ENCODE results near the gene JAML. TPM values are rescaled to one million over a fixed set of nuclear protein-coding genes. Genes with fewer than 3 reads are reported as not detected.

The JAML gene
- total RNA-seq, 2 experiments from 2014 or later, result 181 to 189 TPM

GRCh38 chr11:118251858-118252652 is 27.2 kb upstream of the JAML start, which contains the start of gene MPZL3:
Gene MPZL3 (minus strand): TSS chr11:118252365. CDS start chr11:118252294, 71 bp downstream.
- peaks cover 30% of the 10 kb centered on the region for H3K4me1 Mint-ChIP-seq
- H3K27me3 Mint-ChIP-seq, result no peaks in the 10 kb centered on the region
- peak; percentile 83 for DNase-seq
- POLR2A ChIA-PET, result interaction anchor here (0.9 to 3.1 kb wide), 22 partner anchors 10 to 184 kb away, joined by 3 to 39 read pairs (median 5); partner anchors contain the start of genes CD3D, CD3E, CD3G and JAML
- H3K4me3 Mint-ChIP-seq, result peak within 1 kb of the TSS; percentile 95
- peaks cover 12% of the 10 kb centered on the region for H3K36me3 Mint-ChIP-seq
- peak within 1 kb of the TSS; percentile 98 for H3K27ac Mint-ChIP-seq
- peak; percentile 71 for ATAC-seq (ENCODE audit: low read depth)
- H3K9me3 Mint-ChIP-seq, result no peaks in the 10 kb centered on the region

GRCh38 chr11:118247041-118247440 is 22.2 kb upstream of the JAML start:
- DNase-seq, result no peak
- peaks cover 56% of the 10 kb centered on the region for H3K4me1 Mint-ChIP-seq
- peaks cover 18% of the 10 kb centered on the region for H3K36me3 Mint-ChIP-seq
- H3K27me3 Mint-ChIP-seq, result no peaks in the 10 kb centered on the region
- H3K27ac Mint-ChIP-seq, result peak overlapping the region; percentile 50
- H3K4me3 Mint-ChIP-seq, result no peak overlapping the region
- POLR2A ChIA-PET, result interaction anchor here (1.2 to 2.1 kb wide), 2 partner anchors 22 to 45 kb away, joined by 7 to 8 read pairs; partner anchors contain the start of gene JAML
- ATAC-seq (ENCODE audit: low read depth), result peak; percentile 24
- H3K9me3 Mint-ChIP-seq, result no peaks in the 10 kb centered on the region

GRCh38 chr11:118245936-118246562 is 21.2 kb upstream of the JAML start:
- Mint-ChIP-seq H3K36me3 (peaks cover 18% of the 10 kb centered on the region), H3K27ac (peak overlapping the region; percentile 22), H3K9me3 (no peaks in the 10 kb centered on the region), H3K4me1 (peaks cover 65% of the 10 kb centered on the region), H3K4me3 (no peak overlapping the region), H3K27me3 (no peaks in the 10 kb centered on the region)
- ATAC-seq (ENCODE audit: low read depth) (no peak), DNase-seq (no peak)
- POLR2A ChIA-PET, result interaction anchor here (1.2 to 2.1 kb wide), 2 partner anchors 21 to 44 kb away, joined by 7 to 8 read pairs; partner anchors contain the start of gene JAML

- DNase-seq (no peak), ATAC-seq (ENCODE audit: low read depth) (no peak)
- Mint-ChIP-seq H3K27me3 (no peaks in the 10 kb centered on the region), H3K4me3 (no peak overlapping the region), H3K27ac (peak overlapping the region; percentile 47), H3K36me3 (peaks cover 20% of the 10 kb centered on the region), H3K4me1 (peaks cover 71% of the 10 kb centered on the region), H3K9me3 (no peaks in the 10 kb centered on the region)
- POLR2A ChIA-PET, result no interaction called here
Observed at GRCh38 chr11:118243993-118244762, 19.4 kb upstream of the JAML start.

- DNase-seq, result no peak
- H3K4me3 Mint-ChIP-seq, result no peak overlapping the region
- H3K4me1 Mint-ChIP-seq, result peaks cover 78% of the 10 kb centered on the region
Observed at GRCh38 chr11:118243161-118243560, 18.4 kb upstream of the JAML start.

GRCh38 chr11:118241764-118242098 is 16.9 kb upstream of the JAML start:
- no peaks in the 10 kb centered on the region for H3K27me3 Mint-ChIP-seq
- no peaks in the 10 kb centered on the region for H3K9me3 Mint-ChIP-seq
- H3K4me3 Mint-ChIP-seq, result peak overlapping the region; percentile 65
- peak overlapping the region; percentile 90 for H3K27ac Mint-ChIP-seq
- peaks cover 67% of the 10 kb centered on the region for H3K4me1 Mint-ChIP-seq
- POLR2A ChIA-PET, result interaction anchor here (0.8 to 4.2 kb wide), 6 partner anchors 10 to 118 kb away, joined by 3 to 49 read pairs (median 5); partner anchors contain the start of genes JAML, MPZL3 and UBE4A
- peaks cover 26% of the 10 kb centered on the region for H3K36me3 Mint-ChIP-seq
- DNase-seq (no peak), ATAC-seq (ENCODE audit: low read depth) (no peak)

More at GRCh38 chr11:118243161-118243560, 18.4 kb upstream of the JAML start:
- ATAC-seq (ENCODE audit: low read depth), result no peak
- H3K27ac Mint-ChIP-seq, result peak overlapping the region; percentile 76
- no peaks in the 10 kb centered on the region for H3K9me3 Mint-ChIP-seq
- peaks cover 27% of the 10 kb centered on the region for H3K36me3 Mint-ChIP-seq
- POLR2A ChIA-PET, result interaction anchor here (3.9 kb wide), 1 partner anchor 8 kb away, joined by 21 read pairs; the partner anchor contains the start of gene MPZL3
- H3K27me3 Mint-ChIP-seq, result no peaks in the 10 kb centered on the region

- POLR2A ChIA-PET, result interaction anchor here (0.6 to 4.2 kb wide), 9 partner anchors 10 to 550 kb away, joined by 3 to 49 read pairs (median 4); partner anchors contain the start of genes JAML, MPZL3 and UBE4A
- peak overlapping the region; percentile 90 for H3K27ac Mint-ChIP-seq
- H3K4me3 Mint-ChIP-seq, result peak overlapping the region; percentile 65
- ATAC-seq (ENCODE audit: low read depth), result peak; percentile 94
- peaks cover 64% of the 10 kb centered on the region for H3K4me1 Mint-ChIP-seq
- H3K36me3 Mint-ChIP-seq, result peaks cover 29% of the 10 kb centered on the region
- H3K9me3 Mint-ChIP-seq, result no peaks in the 10 kb centered on the region
- H3K27me3 Mint-ChIP-seq, result no peaks in the 10 kb centered on the region
- DNase-seq, result no peak
Observed at GRCh38 chr11:118240999-118241763, 16.4 kb upstream of the JAML start.

- Mint-ChIP-seq H3K4me3 (peak overlapping the region; percentile 65), H3K27ac (peak overlapping the region; percentile 90), H3K27me3 (no peaks in the 10 kb centered on the region), H3K36me3 (peaks cover 29% of the 10 kb centered on the region), H3K4me1 (peaks cover 59% of the 10 kb centered on the region), H3K9me3 (no peaks in the 10 kb centered on the region)
- no peak for DNase-seq
- POLR2A ChIA-PET, result interaction anchor here (0.6 to 4.2 kb wide), 9 partner anchors 9 to 65 kb away, joined by 3 to 49 read pairs (median 5); partner anchors contain the start of genes CD3E, JAML and MPZL3
- no peak for ATAC-seq (ENCODE audit: low read depth)
Observed at GRCh38 chr11:118239509-118240205, 14.8 kb upstream of the JAML start.

GRCh38 chr11:118238929-118239328 is 14.1 kb upstream of the JAML start:
- DNase-seq, result no peak
- peaks cover 55% of the 10 kb centered on the region for H3K4me1 Mint-ChIP-seq
- H3K36me3 Mint-ChIP-seq, result peaks cover 29% of the 10 kb centered on the region
- H3K27me3 Mint-ChIP-seq, result no peaks in the 10 kb centered on the region
- H3K9me3 Mint-ChIP-seq, result no peaks in the 10 kb centered on the region
- peak overlapping the region; percentile 78 for H3K27ac Mint-ChIP-seq
- H3K4me3 Mint-ChIP-seq, result peak overlapping the region; percentile 37
- ATAC-seq (ENCODE audit: low read depth), result peak; percentile 15
- POLR2A ChIA-PET, result interaction anchor here (1.0 to 4.2 kb wide), 6 partner anchors 10 to 66 kb away, joined by 3 to 49 read pairs (median 5); partner anchors contain the start of genes CD3E, JAML and MPZL3

GRCh38 chr11:118238421-118238820 is 13.6 kb upstream of the JAML start:
- POLR2A ChIA-PET, result interaction anchor here (1.0 to 4.2 kb wide), 6 partner anchors 9 to 66 kb away, joined by 3 to 49 read pairs (median 5); partner anchors contain the start of genes CD3E, JAML and MPZL3
- H3K4me3 Mint-ChIP-seq, result peak overlapping the region; percentile 14

GRCh38 chr11:118236170-118236569 is 11.4 kb upstream of the JAML start:
- POLR2A ChIA-PET, result interaction anchor here (1.0 kb wide), 1 partner anchor 12 kb away, joined by 3 read pairs; the partner anchor contains the start of gene JAML
- H3K9me3 Mint-ChIP-seq, result no peaks in the 10 kb centered on the region
- H3K36me3 Mint-ChIP-seq, result peaks cover 30% of the 10 kb centered on the region
- DNase-seq, result no peak
- H3K4me3 Mint-ChIP-seq, result no peak overlapping the region
- H3K27ac Mint-ChIP-seq, result no peak overlapping the region
- no peak for ATAC-seq (ENCODE audit: low read depth)
- peaks cover 39% of the 10 kb centered on the region for H3K4me1 Mint-ChIP-seq
- no peaks in the 10 kb centered on the region for H3K27me3 Mint-ChIP-seq

More at GRCh38 chr11:118238421-118238820, 13.6 kb upstream of the JAML start:
- H3K4me1 Mint-ChIP-seq, result peaks cover 54% of the 10 kb centered on the region
- DNase-seq (no peak), ATAC-seq (ENCODE audit: low read depth) (no peak)
- H3K9me3 Mint-ChIP-seq, result no peaks in the 10 kb centered on the region
- H3K27me3 Mint-ChIP-seq, result no peaks in the 10 kb centered on the region
- peak overlapping the region; percentile 78 for H3K27ac Mint-ChIP-seq
- peaks cover 29% of the 10 kb centered on the region for H3K36me3 Mint-ChIP-seq

Data from activated naive CD8-positive, alpha-beta T cell treated with anti-CD3 and anti-CD28 coated beads, Interleukin-2, amount 10 ng/mL, durations not matched to agents 7 days and 5 days (primary cell).